ENCODE results near the gene GMDS. TPM values are rescaled to one million over a fixed set of nuclear protein-coding genes. Genes with fewer than 3 reads are reported as not detected.

The GMDS gene
- total and polyA plus RNA-seq, 2 of the 8 experiments (the other 6 are each of a cell fraction or from before 2014, with no cell fraction given), result 16.8 to 50.0 TPM

DNA sequence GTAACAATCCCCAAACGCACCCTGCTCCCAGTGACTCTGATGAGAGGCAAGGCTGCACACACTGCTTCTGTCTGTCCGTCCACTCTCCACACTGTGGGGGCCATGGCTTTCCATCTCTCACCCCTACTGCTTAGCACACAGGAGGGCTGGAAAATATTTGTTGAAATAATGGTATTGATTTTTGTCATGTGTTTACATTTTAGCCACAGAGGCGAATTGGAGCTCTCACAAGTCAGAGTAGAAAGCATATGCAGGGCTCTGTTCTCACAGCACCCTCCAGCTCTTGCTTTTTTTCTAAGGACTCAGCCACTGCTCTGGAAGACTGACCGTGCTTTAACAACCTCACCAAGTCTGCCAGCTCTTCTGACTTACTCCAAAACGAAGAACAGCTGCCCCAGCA, 273.8 kb downstream of the GMDS start (continued):
- TF ChIP-seq CTBP2 (IDR thresholded peaks at IDR 0.05; ENCODE audit: borderline replicate concordance, insufficient read depth, insufficient read length, low read length) (no peak), TBP (IDR thresholded peaks at IDR 0.05; ENCODE audit: low read depth, low read length) (no peak)
- TF ChIP-seq, protein P1, sequence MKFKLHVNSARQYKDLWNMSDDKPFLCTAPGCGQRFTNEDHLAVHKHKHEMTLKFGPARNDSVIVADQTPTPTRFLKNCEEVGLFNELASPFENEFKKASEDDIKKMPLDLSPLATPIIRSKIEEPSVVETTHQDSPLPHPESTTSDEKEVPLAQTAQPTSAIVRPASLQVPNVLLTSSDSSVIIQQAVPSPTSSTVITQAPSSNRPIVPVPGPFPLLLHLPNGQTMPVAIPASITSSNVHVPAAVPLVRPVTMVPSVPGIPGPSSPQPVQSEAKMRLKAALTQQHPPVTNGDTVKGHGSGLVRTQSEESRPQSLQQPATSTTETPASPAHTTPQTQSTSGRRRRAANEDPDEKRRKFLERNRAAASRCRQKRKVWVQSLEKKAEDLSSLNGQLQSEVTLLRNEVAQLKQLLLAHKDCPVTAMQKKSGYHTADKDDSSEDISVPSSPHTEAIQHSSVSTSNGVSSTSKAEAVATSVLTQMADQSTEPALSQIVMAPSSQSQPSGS (IDR thresholded peaks at IDR 0.05; ENCODE audit: low read length), result no peak
